Activated CD4-positive, alpha-beta T cell treated with anti-CD3 and anti-CD28 coated beads, Interleukin-2, amount 50 U/mL, for 1 hour (primary cell): ENCODE measurements around the gene CST9L.

Experiments
- DNase-seq: peaks from one replicate; pipeline ENCODE4 v3.0.0-alpha.2; 2020

CST9L gene

GRCh38 chr20:23542801-23543200, 25.5 kb downstream of the CST9L start:
- no peak for DNase-seq

DNA sequence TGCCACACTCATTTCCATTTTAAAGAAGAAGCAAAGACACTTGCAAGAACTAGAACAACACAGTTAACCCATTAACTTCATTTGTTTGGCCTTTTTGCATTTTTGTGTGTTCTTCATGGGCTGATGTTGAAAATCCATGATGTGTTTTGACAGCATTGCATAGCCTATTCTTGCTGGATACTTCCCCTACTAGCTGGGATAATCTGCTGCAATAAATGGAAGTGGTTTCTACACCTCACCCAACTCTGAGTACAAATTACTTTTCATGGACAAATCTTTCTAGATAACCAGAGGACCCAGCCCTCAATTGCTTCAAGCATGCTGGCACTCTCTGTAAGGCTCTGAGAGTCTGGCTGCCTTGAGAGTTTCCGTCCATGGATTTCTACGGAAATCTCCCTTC, 26.5 kb downstream of the CST9L start:
- no peak for DNase-seq

DNA sequence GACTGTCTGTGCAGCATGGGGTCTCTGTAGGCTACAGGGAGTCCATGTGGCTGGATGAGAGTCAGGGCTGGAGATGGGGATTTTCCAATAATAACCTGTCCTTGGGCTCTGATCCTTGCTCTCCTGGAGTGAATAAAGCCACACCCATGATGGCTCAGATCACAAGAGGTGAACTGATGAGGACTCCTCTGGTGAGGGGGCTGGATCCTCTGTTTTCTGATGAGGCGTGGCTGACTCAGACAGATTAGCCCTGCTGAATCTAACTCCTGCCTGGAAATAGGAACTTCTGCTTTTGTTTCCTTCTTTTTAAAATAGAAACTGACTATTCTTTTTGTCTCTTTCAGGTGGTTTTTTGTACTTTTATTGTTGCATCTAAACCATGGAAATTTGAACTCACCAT, 27.0 kb downstream of the CST9L start:
- DNase-seq: no peak

GRCh38 chr20:23540624-23541023, 27.7 kb downstream of the CST9L start:
- no peak for DNase-seq

DNA sequence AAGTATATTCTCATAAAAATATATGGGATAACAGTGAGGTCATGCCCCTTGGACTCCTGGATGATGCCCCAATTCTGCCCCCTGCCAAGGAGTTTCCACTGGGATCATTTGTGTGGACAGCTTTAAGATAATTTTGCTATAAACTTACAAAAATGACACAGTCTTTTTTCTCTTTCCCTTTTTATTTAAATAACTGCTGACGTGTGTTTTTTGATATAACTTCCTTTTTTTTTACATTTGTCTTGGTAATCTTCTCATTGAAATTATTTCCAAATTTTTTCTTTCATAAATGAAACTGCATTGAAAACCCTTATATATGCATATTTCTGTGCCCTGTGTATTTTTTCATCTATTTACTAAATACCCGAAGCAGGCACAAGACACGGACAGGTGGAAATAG, 31.3 kb downstream of the CST9L start:
- DNase-seq: no peak

- no peak for DNase-seq
Observed at GRCh38 chr20:23536328-23536974, 31.8 kb downstream of the CST9L start.

GRCh38 chr20:23534801-23535593, 33.3 kb downstream of the CST9L start:
- no peak for DNase-seq

DNA sequence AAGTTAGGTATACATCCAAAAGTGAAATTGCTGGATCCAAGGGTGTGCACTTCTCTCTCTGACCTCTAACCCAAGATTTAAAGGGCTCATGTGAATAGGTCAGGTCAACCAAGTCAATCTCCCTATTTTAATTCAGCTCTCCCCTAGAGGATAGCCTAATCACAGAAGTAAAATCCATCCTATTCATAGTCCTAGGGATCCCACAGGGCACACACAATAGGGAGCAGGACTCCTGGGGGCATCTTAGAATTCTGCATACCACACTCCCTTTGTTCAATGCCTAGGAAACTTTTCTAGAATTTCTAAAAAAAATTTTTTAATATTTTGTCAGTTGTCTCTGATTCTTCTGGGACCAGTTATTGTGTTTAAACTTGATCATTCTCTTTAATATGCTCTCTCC, 35.1 kb downstream of the CST9L start:
- no peak for DNase-seq

DNA sequence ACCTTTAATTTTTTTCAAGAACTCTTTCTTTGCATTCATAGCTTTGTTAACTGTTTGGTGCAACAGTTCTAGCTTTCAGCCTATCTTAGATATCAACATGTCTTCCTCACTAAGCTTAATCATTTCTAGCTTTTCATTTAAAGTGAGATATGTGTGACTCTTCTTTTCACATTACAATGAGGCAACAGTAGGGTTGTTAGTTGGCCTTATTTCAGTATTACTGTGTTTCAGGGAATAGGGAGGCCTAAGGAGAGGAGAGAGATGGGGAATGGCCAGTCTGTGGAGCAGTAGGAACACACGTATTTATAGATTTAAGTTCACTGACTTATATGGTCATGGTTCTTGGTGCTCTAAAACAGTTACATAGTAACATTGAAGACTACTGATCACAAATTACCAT, 35.8 kb downstream of the CST9L start:
- no peak for DNase-seq

DNA sequence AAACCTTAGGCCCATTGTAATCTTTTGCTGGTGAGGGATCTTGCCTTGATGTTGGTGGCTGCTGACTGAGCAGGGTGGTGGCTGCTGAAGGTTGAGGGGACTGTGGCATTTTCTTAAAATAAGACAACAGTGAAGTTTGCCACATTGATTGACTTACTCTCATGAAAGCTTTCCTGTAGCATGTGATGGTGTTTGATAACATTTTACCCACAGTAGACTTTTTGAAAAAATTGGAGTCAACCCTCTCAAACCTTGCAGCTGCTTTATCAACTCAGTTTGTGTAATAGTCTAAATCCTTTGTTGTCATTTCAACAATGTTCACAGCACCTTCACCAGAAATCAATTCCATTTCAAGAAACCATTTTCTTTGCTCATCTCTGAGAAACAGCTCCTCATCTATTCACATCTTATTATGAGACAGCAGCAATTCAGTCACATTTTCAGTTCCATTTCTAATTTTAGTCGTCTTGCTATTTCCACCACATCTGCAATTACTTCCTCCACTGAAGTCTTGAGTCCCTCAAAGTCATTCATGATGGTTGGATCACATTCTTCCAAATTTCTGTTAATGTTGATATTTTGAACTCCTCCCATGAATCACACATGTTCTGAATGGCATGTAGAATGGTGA, 37.2 kb downstream of the CST9L start:
- DNase-seq: no peak

GRCh38 chr20:23528867-23529431, 39.3 kb downstream of the CST9L start:
- DNase-seq: no peak

GRCh38 chr20:23526850-23527249, 41.4 kb downstream of the CST9L start:
- no peak for DNase-seq

GRCh38 chr20:23524146-23524545, 44.1 kb downstream of the CST9L start:
- DNase-seq: no peak

GRCh38 chr20:23520185-23520584, 48.1 kb downstream of the CST9L start:
- DNase-seq: no peak

DNA sequence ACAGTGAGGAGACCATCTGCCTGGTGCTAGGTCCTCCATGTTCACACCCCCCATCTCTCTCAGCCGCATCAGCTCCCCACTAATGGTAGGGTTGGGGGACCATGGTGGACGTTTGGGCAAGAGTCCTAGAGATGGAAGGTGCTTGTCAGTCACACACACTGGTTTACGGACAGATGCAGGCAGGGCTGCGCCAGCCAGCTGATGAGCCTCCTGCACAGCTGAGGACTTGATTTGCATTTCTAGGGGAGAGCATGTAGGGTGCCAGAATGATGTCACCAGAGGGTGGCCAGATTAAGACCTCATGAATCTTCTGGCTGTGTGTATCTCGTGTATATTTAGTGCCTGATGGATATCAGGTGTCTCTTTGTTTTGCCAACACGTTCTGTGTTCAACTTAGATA, 48.7 kb downstream of the CST9L start:
- no peak for DNase-seq

DNA sequence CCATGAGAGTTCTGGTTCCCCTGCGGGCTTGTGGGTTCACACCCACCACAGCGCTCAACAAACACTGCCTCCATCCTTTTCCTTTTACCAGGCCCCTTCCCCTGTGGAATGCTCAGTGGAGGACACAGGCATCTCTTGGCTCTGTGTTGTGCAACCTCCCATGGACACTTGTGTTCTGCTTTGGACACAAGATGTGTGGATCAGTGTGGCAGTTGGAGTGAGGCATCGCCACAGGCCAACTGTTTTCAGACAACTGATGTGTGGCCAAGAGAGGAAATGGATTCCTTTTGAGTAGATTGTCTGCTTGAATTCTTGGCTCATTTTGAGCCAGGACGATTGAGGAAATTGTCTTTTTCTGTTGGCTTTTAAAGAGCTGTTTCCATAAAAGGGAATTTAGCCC, 50.6 kb downstream of the CST9L start:
- no peak for DNase-seq

- no peak for DNase-seq
Observed at GRCh38 chr20:23515250-23515939, 52.9 kb downstream of the CST9L start.

DNA sequence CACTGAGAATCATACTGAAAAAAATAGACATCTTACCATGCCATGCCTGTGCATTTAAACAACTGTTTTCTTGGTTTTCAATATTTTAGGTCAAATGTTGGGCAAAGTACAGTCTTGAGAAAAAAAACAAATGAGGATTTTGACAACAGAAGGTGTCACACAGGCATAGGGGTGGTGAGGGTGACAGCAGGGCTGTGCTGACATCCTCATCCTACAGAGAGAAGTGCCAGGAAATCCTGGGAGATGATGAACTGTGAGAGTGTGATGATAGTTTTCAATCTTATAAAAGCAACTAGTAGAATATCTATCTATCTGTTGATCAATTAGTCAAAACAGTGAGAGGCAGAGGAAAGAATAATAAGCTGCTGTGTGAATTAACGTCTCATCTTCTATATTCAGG, 53.4 kb downstream of the CST9L start:
- DNase-seq: no peak
